HFF-Myc (cell line): ENCODE results near the gene TBC1D23.
"Not testable (repeated sequence)": the region's sequence is repeated elsewhere in the genome, so short reads cannot be mapped to it uniquely, and the experiment has no call there.

Experiments used
- DNase-seq: peaks from one replicate; pipeline ENCODE4 v3.0.0-alpha.2; 2011; ENCODE audit warnings: low read depth; ENCODE audit errors: extremely low read depth
- H3K4me3 ChIP-seq: replicated peaks from 2 replicates; pipeline ENCODE4 v1.5.1; 2011; ENCODE audit warnings: low read depth, mild to moderate bottlenecking, control low read depth, low read length
- CTCF ChIP-seq: IDR thresholded peaks from 2 replicates; pipeline ENCODE4 v1.5.1; 2012; ENCODE audit warnings: mild to moderate bottlenecking, low read depth, low read length, control low read depth; ENCODE audit errors: missing control alignments

TBC1D23 gene

GRCh38 chr3:100269410-100270214, 8.8 kb downstream of the TBC1D23 start:
- no peak for DNase-seq
- no peak overlapping the region for H3K4me3 ChIP-seq
- TF ChIP-seq CTCF = no peak

GRCh38 chr3:100270215-100270583, 9.4 kb downstream of the TBC1D23 start:
- TF ChIP-seq CTCF = no peak
- no peak overlapping the region for H3K4me3 ChIP-seq
- no peak for DNase-seq

GRCh38 chr3:100271522-100271921, 10.7 kb downstream of the TBC1D23 start:
- no peak for TF ChIP-seq CTCF
- H3K4me3 ChIP-seq = no peak overlapping the region
- DNase-seq = no peak

- not testable (repeated sequence) for H3K4me3 ChIP-seq, DNase-seq
These were observed 12.2 kb downstream of the TBC1D23 start for GRCh38 chr3:100272797-100273611.

- no peak for TF ChIP-seq CTCF
- DNase-seq = no peak
- no peak overlapping the region for H3K4me3 ChIP-seq
These were observed 13.6 kb downstream of the TBC1D23 start for GRCh38 chr3:100274361-100274760.

- no peak for TF ChIP-seq CTCF
- H3K4me3 ChIP-seq = no peak overlapping the region
- DNase-seq = no peak
These were observed 16.5 kb downstream of the TBC1D23 start for GRCh38 chr3:100277255-100277800.

- DNase-seq = no peak
- H3K4me3 ChIP-seq = no peak overlapping the region
- TF ChIP-seq CTCF = no peak
These were observed 18.1 kb downstream of the TBC1D23 start for GRCh38 chr3:100278910-100279309.
